Parathyroid adenoma (tissue), 2 donors: ENCODE results near the gene HOXC12.

ENCODE experiments used
- H2AFZ ChIP-seq: fragments of 300-600 bp; sonication (generic); one replicate; pipeline ENCODE4 v1.7.0; 2017; ENCODE audit warnings: antibody characterized with exemption, mild to moderate bottlenecking
- H3K27ac ChIP-seq: fragments of 300-600 bp; sonication (generic); one replicate; pipeline ENCODE4 v1.7.0; 2017
- H3K27me3 ChIP-seq: fragments of 300-600 bp; sonication (generic); one replicate; pipeline ENCODE4 v1.7.0; 2017; ENCODE audit warnings: low read length; ENCODE audit not compliant: control insufficient read depth, insufficient read depth
- H3K36me3 ChIP-seq: fragments of 300-600 bp; sonication (generic); one replicate; pipeline ENCODE4 v1.7.0; 2017; ENCODE audit warnings: low read length; ENCODE audit not compliant: control insufficient read depth, insufficient read depth
- H3K4me1 ChIP-seq: fragments of 300-600 bp; sonication (generic); one replicate; pipeline ENCODE4 v1.7.0; 2017; ENCODE audit warnings: control low read depth
- H3K4me2 ChIP-seq: fragments of 300-600 bp; sonication (generic); one replicate; pipeline ENCODE4 v1.7.0; 2017; ENCODE audit warnings: low read length
- H3K4me3 ChIP-seq: fragments of 300-600 bp; sonication (generic); one replicate; pipeline ENCODE4 v1.7.0; 2017; ENCODE audit warnings: low read depth, low read length
- H3K79me2 ChIP-seq: fragments of 300-600 bp; sonication (generic); one replicate; pipeline ENCODE4 v1.7.0; 2017; ENCODE audit warnings: control low read depth
- H3K9ac ChIP-seq: fragments of 300-600 bp; sonication (generic); one replicate; pipeline ENCODE4 v1.7.0; 2017; ENCODE audit warnings: mild to moderate bottlenecking
- H3K9me3 ChIP-seq: fragments of 300-600 bp; sonication (generic); one replicate; pipeline ENCODE4 v1.7.0; 2017; ENCODE audit warnings: low read length; ENCODE audit not compliant: control insufficient read depth
- TF ChIP-seq, protein P1 (sequence below): fragments of 300-600 bp; sonication (generic); IDR thresholded peaks from one replicate; pipeline ENCODE4 v1.7.0; 2017; ENCODE audit warnings: antibody characterized with exemption, mild to moderate bottlenecking
- donor health status: primary hyperparathyroidism.

The HOXC12 gene

DNA sequence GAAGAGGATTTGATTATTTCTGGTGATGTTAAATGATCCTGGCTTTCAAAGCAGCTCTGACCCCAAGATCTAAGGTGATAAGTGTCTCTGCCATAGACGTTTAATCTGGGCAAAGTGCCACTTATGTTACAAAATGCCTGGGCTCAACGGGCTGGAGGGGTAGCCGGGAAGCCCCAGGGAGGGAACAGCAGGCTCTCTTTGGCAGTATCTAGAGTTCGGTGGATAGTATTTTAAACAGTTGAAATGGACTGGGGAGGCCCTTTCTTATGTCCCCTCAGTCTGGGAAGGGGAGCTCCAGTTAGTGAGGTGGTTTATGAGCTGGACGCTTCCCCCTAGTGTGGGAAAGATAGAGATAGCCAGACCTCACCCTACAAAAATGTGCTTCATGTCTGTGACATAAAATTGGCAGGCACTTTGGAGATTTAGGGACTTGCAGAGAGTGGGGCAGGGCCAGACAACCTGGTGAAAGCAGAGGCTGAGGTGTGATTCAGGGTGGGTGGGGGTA is 12.8 kb downstream of the HOXC12 start:
- H3K36me3 ChIP-seq, result no peaks in the 10 kb centered on the region
- H3K4me2 ChIP-seq, result no peak overlapping the region
- no peaks in the 10 kb centered on the region for H3K79me2 ChIP-seq
- H3K4me3 ChIP-seq, result no peak overlapping the region
- TF ChIP-seq, protein P1, sequence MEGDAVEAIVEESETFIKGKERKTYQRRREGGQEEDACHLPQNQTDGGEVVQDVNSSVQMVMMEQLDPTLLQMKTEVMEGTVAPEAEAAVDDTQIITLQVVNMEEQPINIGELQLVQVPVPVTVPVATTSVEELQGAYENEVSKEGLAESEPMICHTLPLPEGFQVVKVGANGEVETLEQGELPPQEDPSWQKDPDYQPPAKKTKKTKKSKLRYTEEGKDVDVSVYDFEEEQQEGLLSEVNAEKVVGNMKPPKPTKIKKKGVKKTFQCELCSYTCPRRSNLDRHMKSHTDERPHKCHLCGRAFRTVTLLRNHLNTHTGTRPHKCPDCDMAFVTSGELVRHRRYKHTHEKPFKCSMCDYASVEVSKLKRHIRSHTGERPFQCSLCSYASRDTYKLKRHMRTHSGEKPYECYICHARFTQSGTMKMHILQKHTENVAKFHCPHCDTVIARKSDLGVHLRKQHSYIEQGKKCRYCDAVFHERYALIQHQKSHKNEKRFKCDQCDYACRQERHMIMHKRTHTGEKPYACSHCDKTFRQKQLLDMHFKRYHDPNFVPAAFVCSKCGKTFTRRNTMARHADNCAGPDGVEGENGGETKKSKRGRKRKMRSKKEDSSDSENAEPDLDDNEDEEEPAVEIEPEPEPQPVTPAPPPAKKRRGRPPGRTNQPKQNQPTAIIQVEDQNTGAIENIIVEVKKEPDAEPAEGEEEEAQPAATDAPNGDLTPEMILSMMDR, result no peak
- H3K27ac ChIP-seq, result no peak overlapping the region
- H2AFZ ChIP-seq, result no peak overlapping the region
- H3K4me1 ChIP-seq, result no peaks in the 10 kb centered on the region
- H3K9me3 ChIP-seq, result no peaks in the 10 kb centered on the region
- peaks cover 41% of the 10 kb centered on the region for H3K27me3 ChIP-seq
- no peak overlapping the region for H3K9ac ChIP-seq

DNA sequence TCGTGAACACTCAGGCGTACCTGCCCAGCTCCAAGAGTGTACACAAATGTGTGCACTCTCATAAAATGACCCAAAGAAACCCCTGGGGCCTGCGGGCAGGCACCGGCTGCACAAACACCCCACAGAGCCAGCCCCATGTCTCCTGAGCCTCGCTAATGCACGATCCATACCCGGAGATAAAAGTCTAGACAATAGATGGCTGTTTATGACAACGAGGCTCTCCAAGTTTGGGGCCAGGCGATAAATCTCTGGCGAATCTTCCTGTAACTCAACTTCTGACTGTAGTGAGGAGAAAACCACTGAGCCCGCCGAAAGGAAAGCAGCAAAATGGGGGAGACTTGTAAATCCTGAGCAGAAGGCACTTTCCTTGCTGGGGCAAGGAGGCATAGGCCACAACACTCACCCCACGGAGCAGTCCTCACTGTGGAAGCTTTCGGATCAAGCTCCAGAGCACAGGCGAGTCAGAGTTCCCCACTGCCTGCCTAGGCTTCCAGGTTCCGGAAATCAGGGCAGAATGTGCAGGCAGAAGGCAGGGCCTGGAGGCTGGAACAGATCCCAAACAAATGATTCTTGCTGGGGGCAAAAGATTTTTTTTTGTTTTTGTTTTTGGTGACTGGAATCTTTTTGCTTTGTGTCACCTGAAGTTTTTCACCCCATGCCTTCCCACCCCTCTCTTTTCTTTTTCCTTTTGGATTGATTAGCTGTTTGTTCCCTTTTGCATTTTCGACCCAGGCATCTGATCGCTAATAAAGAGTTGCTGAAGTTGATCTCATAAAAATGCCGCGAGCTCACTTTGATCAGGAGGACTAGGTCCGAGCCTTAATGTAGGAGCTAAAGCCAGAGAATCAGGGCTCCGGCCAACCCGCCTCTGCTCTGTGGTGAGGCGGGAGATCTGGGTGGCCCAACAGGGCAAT is 13.8 kb downstream of the HOXC12 start:
- TF ChIP-seq, protein P1, result no peak
- no peaks in the 10 kb centered on the region for H3K9me3 ChIP-seq
- H3K79me2 ChIP-seq, result no peaks in the 10 kb centered on the region
- no peak overlapping the region for H3K9ac ChIP-seq
- H3K4me3 ChIP-seq, result no peak overlapping the region
- no peak overlapping the region for H2AFZ ChIP-seq
- no peak overlapping the region for H3K27ac ChIP-seq
- H3K4me2 ChIP-seq, result no peak overlapping the region
- no peaks in the 10 kb centered on the region for H3K4me1 ChIP-seq
- H3K27me3 ChIP-seq, result peaks cover 42% of the 10 kb centered on the region
- no peaks in the 10 kb centered on the region for H3K36me3 ChIP-seq

DNA sequence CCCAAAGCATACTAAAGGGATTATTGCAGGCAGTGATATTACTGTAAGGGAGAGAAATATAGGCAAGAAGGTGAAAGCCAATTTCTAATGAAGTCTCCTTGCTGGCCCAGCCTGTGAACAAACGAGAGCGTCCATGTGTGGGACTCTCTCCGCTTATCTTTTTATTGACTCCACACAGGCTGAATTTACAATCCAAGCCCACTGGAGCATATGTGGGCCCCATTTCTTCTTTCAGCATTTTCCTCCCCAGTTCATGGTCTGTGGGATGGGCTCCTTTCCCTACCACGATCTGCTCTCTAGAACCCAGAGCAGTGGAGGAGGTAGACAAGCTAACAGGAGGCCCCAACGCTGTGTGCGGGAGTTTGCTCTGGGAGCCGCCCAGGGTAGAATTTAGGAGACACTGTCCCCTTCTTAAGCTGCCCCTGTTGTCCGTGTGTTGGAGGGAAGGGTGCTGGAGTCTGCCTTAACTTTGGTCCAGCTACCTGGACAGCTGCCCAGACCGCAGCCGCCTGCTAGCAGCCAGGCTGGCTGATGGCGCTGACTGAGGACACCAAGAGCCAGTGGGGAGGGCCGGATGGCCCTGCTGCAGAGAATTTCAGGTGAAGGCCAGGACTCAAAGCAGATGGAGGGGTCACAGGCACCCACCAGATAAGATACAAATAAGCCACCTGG is 15.0 kb downstream of the HOXC12 start:
- H2AFZ ChIP-seq, result no peak overlapping the region
- H3K27ac ChIP-seq, result no peak overlapping the region
- peaks cover 48% of the 10 kb centered on the region for H3K27me3 ChIP-seq
- TF ChIP-seq, protein P1, result no peak
- H3K4me2 ChIP-seq, result no peak overlapping the region
- H3K79me2 ChIP-seq, result no peaks in the 10 kb centered on the region
- H3K9me3 ChIP-seq, result no peaks in the 10 kb centered on the region
- H3K4me1 ChIP-seq, result no peaks in the 10 kb centered on the region
- no peak overlapping the region for H3K9ac ChIP-seq
- no peaks in the 10 kb centered on the region for H3K36me3 ChIP-seq
- H3K4me3 ChIP-seq, result no peak overlapping the region

DNA sequence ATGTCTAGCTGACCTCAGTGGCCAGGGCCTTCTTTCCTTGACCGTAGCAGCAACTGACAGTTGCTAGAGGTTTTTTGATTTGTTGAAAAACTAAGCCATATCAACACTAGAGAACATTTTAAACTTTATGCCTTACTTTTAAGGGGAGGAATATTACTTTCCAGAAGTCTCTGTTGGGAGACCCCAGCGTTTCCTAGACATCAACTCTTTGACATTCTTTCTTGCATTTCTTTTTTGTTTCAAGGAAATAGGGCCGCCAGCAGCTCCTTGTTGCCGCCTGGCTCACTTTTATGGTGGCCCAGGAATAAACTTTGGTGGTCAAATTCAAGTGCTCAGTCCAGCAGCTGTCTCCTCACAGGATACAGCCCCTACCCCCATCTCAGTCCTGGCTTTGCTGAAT is 15.7 kb downstream of the HOXC12 start:
- Histone ChIP-seq H3K9me3 (no peaks in the 10 kb centered on the region), H3K4me1 (no peaks in the 10 kb centered on the region), H3K27me3 (peaks cover 48% of the 10 kb centered on the region), H3K4me2 (no peak overlapping the region), H3K4me3 (no peak overlapping the region), H3K9ac (no peak overlapping the region), H2AFZ (no peak overlapping the region), H3K36me3 (no peaks in the 10 kb centered on the region), H3K27ac (no peak overlapping the region), H3K79me2 (no peaks in the 10 kb centered on the region)
- TF ChIP-seq, protein P1, result no peak
